Erythroblast (primary cell): ENCODE measurements around the gene TNFSF15.

Experiments
- GATA1 ChIP-seq: IDR thresholded peaks from 2 replicates; pipeline ENCODE4 v1.6.1; 2011; ENCODE audit warnings: low read depth, mild to moderate bottlenecking, control low read depth, low read length, moderate library complexity
- POLR2A ChIP-seq: IDR thresholded peaks from 2 replicates; pipeline ENCODE4 v1.6.1; 2011; ENCODE audit warnings: mild to moderate bottlenecking, low read length

DNA sequence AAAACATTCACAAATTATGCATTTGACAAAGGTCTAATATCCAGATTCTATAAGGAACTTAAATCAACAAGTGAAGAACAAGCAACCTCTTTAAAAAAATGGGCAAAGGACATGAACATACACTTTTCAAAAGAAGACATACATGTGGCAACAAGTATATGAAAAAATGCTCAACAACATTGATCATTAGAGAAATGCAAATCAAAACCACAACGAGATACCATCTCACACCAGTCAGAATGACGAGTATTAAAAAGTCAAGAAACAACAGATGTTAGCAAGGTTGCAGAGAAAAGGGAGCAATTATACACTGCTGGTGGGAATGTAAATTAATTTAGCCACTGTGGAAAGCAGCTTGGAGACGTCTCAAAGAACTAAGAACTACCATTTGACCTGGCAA, 38.9 kb upstream of the TNFSF15 start:
- no peak for TF ChIP-seq POLR2A
- no peak for TF ChIP-seq GATA1
